ENCODE measurements around the gene CACNG5.

DNA sequence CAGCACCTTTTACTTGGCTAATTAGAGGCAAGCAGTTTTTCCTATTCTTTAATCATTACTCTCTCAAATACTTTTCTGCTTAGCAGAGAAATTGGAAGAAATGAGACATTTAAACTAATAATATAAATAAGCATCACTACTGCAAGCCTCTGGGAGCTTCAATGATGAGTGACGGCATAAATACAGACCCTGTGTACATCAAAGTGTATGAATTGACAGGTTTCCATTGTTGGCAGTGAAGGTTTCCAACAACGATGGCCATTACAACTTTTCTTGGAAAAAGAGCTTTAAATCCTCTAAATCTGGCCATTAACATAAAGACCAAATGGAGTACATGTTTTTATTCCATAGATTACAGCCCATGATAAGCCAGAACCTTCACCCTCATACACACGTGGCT, 39.4 kb upstream of the CACNG5 start:
- no peak for TF ChIP-seq POLR2AphosphoS5 (IDR thresholded peaks at IDR 0.05; ENCODE audit: borderline replicate concordance, low read depth, low read length)
- TF ChIP-seq EZH2 (IDR thresholded peaks at IDR 0.05), result no peak
- no peak for TF ChIP-seq FOXP2 (optimal IDR thresholded peaks at IDR 0.05; ENCODE audit: control extremely low read depth, extremely low read length, insufficient read depth)
